ENCODE data around the gene P2RY1. TPM values are rescaled to one million over a fixed set of nuclear protein-coding genes. Genes with fewer than 3 reads are reported as not detected.

P2RY1 gene
- 2.1 and 2.3 TPM in 2 replicates for total RNA-seq
- long read RNA-seq, full-length matches to known transcripts = 15 of 15 reads
- long read RNA-seq, partial matches to known transcripts = 0 of 15 reads
- long read RNA-seq, other reads (novel, unspliced or antisense) = 0 of 15 reads

GRCh38 chr3:152834776-152835600 is at the start of gene P2RY1:
P2RY1 (plus strand) TSS chr3:152835131; CDS start chr3:152835783, 652 bp downstream.
- H3K27me3 Mint-ChIP-seq = peaks cover 42% of the 10 kb centered on the region

DNA sequence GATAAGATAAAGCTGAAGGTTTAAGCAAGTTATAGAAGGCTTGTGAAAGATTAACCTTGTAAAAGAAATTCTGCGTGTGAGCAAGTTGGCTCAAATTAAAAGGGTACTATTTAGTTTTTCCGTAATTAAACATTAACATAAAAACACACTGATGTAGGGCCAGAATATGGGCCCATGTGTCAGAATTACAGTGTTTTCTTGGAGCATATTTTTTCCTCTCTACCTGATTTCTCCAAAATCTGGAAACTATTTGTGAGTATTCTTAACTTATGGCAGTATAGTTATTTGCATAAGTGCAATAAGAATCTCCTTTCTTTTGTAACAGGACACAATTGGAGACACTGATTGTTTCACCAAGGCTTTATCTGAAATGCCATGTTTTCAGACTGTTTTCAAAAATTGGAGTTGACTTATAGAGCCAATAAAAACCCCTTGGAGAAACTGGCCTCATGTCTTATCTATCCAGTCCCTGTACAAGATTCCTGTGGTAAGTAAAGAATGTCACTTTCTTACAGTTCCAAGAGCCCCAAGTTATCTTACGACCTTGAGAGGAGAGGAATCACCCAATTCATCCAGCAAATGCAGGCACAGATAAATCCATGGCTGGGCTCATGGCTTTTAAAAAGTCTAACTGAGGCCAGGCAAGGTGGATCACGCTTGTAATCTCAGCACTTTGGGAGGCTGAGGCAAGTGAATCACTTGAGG is 47.8 kb upstream of the P2RY1 start:
- H3K4me1 Mint-ChIP-seq (ENCODE audit: low read depth) = peaks cover 4% of the 10 kb centered on the region
- H3K36me3 Mint-ChIP-seq (ENCODE audit: insufficient read depth) = peaks cover 7% of the 10 kb centered on the region
- H3K27ac Mint-ChIP-seq = no peak overlapping the region
- TF ChIP-seq, protein P1, sequence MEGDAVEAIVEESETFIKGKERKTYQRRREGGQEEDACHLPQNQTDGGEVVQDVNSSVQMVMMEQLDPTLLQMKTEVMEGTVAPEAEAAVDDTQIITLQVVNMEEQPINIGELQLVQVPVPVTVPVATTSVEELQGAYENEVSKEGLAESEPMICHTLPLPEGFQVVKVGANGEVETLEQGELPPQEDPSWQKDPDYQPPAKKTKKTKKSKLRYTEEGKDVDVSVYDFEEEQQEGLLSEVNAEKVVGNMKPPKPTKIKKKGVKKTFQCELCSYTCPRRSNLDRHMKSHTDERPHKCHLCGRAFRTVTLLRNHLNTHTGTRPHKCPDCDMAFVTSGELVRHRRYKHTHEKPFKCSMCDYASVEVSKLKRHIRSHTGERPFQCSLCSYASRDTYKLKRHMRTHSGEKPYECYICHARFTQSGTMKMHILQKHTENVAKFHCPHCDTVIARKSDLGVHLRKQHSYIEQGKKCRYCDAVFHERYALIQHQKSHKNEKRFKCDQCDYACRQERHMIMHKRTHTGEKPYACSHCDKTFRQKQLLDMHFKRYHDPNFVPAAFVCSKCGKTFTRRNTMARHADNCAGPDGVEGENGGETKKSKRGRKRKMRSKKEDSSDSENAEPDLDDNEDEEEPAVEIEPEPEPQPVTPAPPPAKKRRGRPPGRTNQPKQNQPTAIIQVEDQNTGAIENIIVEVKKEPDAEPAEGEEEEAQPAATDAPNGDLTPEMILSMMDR (IDR thresholded peaks at IDR 0.05; ENCODE audit: unreplicated experiment) = no peak
- peaks cover 15% of the 10 kb centered on the region for H3K9me3 Mint-ChIP-seq (ENCODE audit: low read depth)
- peaks cover 15% of the 10 kb centered on the region for H3K27me3 Mint-ChIP-seq
- H3K4me3 Mint-ChIP-seq (ENCODE audit: low read depth) = no peak overlapping the region
- DNase-seq (ENCODE audit: low spot score, unreplicated experiment) = no peak

More at GRCh38 chr3:152834776-152835600, at the start of gene P2RY1:
- Mint-ChIP-seq H3K36me3 (ENCODE audit: insufficient read depth) (no peaks in the 10 kb centered on the region), H3K4me1 (ENCODE audit: low read depth) (peaks cover 15% of the 10 kb centered on the region), H3K4me3 (ENCODE audit: low read depth) (peak within 1 kb of the TSS; percentile 94), H3K9me3 (ENCODE audit: low read depth) (no peaks in the 10 kb centered on the region), H3K27ac (peak within 1 kb of the TSS; percentile 96)
- DNase-seq (ENCODE audit: low spot score, unreplicated experiment) = peak; percentile 72
- TF ChIP-seq, protein P1 (IDR thresholded peaks at IDR 0.05; ENCODE audit: unreplicated experiment) = peak; percentile 50

- TF ChIP-seq, protein P1 (IDR thresholded peaks at IDR 0.05; ENCODE audit: unreplicated experiment) = no peak
- Mint-ChIP-seq H3K9me3 (ENCODE audit: low read depth) (peaks cover 7% of the 10 kb centered on the region), H3K27me3 (no peaks in the 10 kb centered on the region), H3K4me3 (ENCODE audit: low read depth) (no peak overlapping the region), H3K36me3 (ENCODE audit: insufficient read depth) (peaks cover 5% of the 10 kb centered on the region), H3K4me1 (ENCODE audit: low read depth) (no peaks in the 10 kb centered on the region), H3K27ac (no peak overlapping the region)
- no peak for DNase-seq (ENCODE audit: low spot score, unreplicated experiment)
These were observed 44.1 kb upstream of the P2RY1 start for GRCh38 chr3:152790651-152791387.

- TF ChIP-seq, protein P1 (IDR thresholded peaks at IDR 0.05; ENCODE audit: unreplicated experiment) = no peak
- Mint-ChIP-seq H3K9me3 (ENCODE audit: low read depth) (peaks cover 3% of the 10 kb centered on the region), H3K27ac (no peak overlapping the region), H3K4me3 (ENCODE audit: low read depth) (no peak overlapping the region), H3K36me3 (ENCODE audit: insufficient read depth) (no peaks in the 10 kb centered on the region), H3K4me1 (ENCODE audit: low read depth) (peaks cover 8% of the 10 kb centered on the region), H3K27me3 (no peaks in the 10 kb centered on the region)
- DNase-seq (ENCODE audit: low spot score, unreplicated experiment) = no peak
These were observed 41.0 kb upstream of the P2RY1 start for GRCh38 chr3:152793969-152794368.

Measured in progenitor cell of endocrine pancreas (in vitro differentiated cells).